ENCODE measurements around the gene PPP1R12C.
A peak's percentile ranks its signal among the peaks of the same experiment; 100 is the strongest.
"Not testable (repeated sequence)": the region's sequence is repeated elsewhere in the genome, so short reads cannot be mapped to it uniquely, and the experiment has no call there.

PPP1R12C gene

GRCh38 chr19:55111238-55111831, 6.1 kb downstream of the PPP1R12C start:
- Mint-ChIP-seq H3K36me3 (ENCODE audit: low read depth) (peaks cover 91% of the 10 kb centered on the region), H3K4me1 (ENCODE audit: low read depth) (peaks cover 58% of the 10 kb centered on the region), H3K9me3 (no peaks in the 10 kb centered on the region), H3K27me3 (no peaks in the 10 kb centered on the region), H3K27ac (no peak overlapping the region), H3K4me3 (no peak overlapping the region)
- intact Hi-C loops (cut with micrococcal nuclease): no loop called here

GRCh38 chr19:55109527-55110291, 7.7 kb downstream of the PPP1R12C start:
- H3K27me3 Mint-ChIP-seq: no peaks in the 10 kb centered on the region
- intact Hi-C loops (cut with micrococcal nuclease): no loop called here
- no peak overlapping the region for H3K27ac Mint-ChIP-seq
- peaks cover 52% of the 10 kb centered on the region for H3K4me1 Mint-ChIP-seq (ENCODE audit: low read depth)
- no peaks in the 10 kb centered on the region for H3K9me3 Mint-ChIP-seq
- no peak overlapping the region for H3K4me3 Mint-ChIP-seq
- peaks cover 87% of the 10 kb centered on the region for H3K36me3 Mint-ChIP-seq (ENCODE audit: low read depth)

- H3K4me3 Mint-ChIP-seq; H3K9me3 Mint-ChIP-seq; intact Hi-C loops (cut with micrococcal nuclease); H3K27me3 Mint-ChIP-seq; H3K27ac Mint-ChIP-seq: not testable (repeated sequence)
- peaks cover 78% of the 10 kb centered on the region for H3K36me3 Mint-ChIP-seq (ENCODE audit: low read depth)
- peaks cover 32% of the 10 kb centered on the region for H3K4me1 Mint-ChIP-seq (ENCODE audit: low read depth)
Measured at GRCh38 chr19:55107252-55107651, 10.2 kb downstream of the PPP1R12C start.

- no peak overlapping the region for H3K27ac Mint-ChIP-seq
- H3K36me3 Mint-ChIP-seq (ENCODE audit: low read depth): peaks cover 78% of the 10 kb centered on the region
- H3K9me3 Mint-ChIP-seq: no peaks in the 10 kb centered on the region
- no peaks in the 10 kb centered on the region for H3K27me3 Mint-ChIP-seq
- intact Hi-C loops (cut with micrococcal nuclease): no loop called here
- no peak overlapping the region for H3K4me3 Mint-ChIP-seq
- H3K4me1 Mint-ChIP-seq (ENCODE audit: low read depth): peaks cover 35% of the 10 kb centered on the region
Measured at GRCh38 chr19:55106591-55106990, 10.8 kb downstream of the PPP1R12C start.

GRCh38 chr19:55105237-55105636, 12.2 kb downstream of the PPP1R12C start:
- Mint-ChIP-seq H3K9me3 (no peaks in the 10 kb centered on the region), H3K4me3 (no peak overlapping the region), H3K36me3 (ENCODE audit: low read depth) (peaks cover 78% of the 10 kb centered on the region)

GRCh38 chr19:55103190-55103589, 14.2 kb downstream of the PPP1R12C start:
- Mint-ChIP-seq H3K4me1 (ENCODE audit: low read depth) (peaks cover 48% of the 10 kb centered on the region), H3K36me3 (ENCODE audit: low read depth) (peaks cover 75% of the 10 kb centered on the region), H3K27me3 (no peaks in the 10 kb centered on the region), H3K4me3 (no peak overlapping the region), H3K9me3 (no peaks in the 10 kb centered on the region), H3K27ac (no peak overlapping the region)
- intact Hi-C loops (cut with micrococcal nuclease): no loop called here

More at GRCh38 chr19:55105237-55105636, 12.2 kb downstream of the PPP1R12C start:
- no peaks in the 10 kb centered on the region for H3K27me3 Mint-ChIP-seq
- intact Hi-C loops (cut with micrococcal nuclease): no loop called here
- no peak overlapping the region for H3K27ac Mint-ChIP-seq
- H3K4me1 Mint-ChIP-seq (ENCODE audit: low read depth): peaks cover 28% of the 10 kb centered on the region

GRCh38 chr19:55101261-55101660, 16.2 kb downstream of the PPP1R12C start:
- H3K27me3 Mint-ChIP-seq: no peaks in the 10 kb centered on the region
- intact Hi-C loops (cut with micrococcal nuclease): no loop called here
- H3K4me3 Mint-ChIP-seq: no peak overlapping the region
- H3K36me3 Mint-ChIP-seq (ENCODE audit: low read depth): peaks cover 81% of the 10 kb centered on the region
- no peak overlapping the region for H3K27ac Mint-ChIP-seq
- H3K9me3 Mint-ChIP-seq: no peaks in the 10 kb centered on the region
- H3K4me1 Mint-ChIP-seq (ENCODE audit: low read depth): peaks cover 59% of the 10 kb centered on the region

- H3K27me3 Mint-ChIP-seq: no peaks in the 10 kb centered on the region
- peaks cover 49% of the 10 kb centered on the region for H3K4me1 Mint-ChIP-seq (ENCODE audit: low read depth)
- H3K9me3 Mint-ChIP-seq: no peaks in the 10 kb centered on the region
- intact Hi-C loops (cut with micrococcal nuclease): loop anchor here (2.0 kb wide), 1 partner anchor 17 kb away; the partner anchor contains the start of gene PPP1R12C
- peaks cover 87% of the 10 kb centered on the region for H3K36me3 Mint-ChIP-seq (ENCODE audit: low read depth)
- no peak overlapping the region for H3K4me3 Mint-ChIP-seq
- no peak overlapping the region for H3K27ac Mint-ChIP-seq
Measured at GRCh38 chr19:55099557-55100506, 17.6 kb downstream of the PPP1R12C start.

- Mint-ChIP-seq H3K27ac (peak overlapping the region; percentile 55), H3K4me3 (no peak overlapping the region), H3K9me3 (no peaks in the 10 kb centered on the region), H3K27me3 (no peaks in the 10 kb centered on the region), H3K36me3 (ENCODE audit: low read depth) (peaks cover 95% of the 10 kb centered on the region), H3K4me1 (ENCODE audit: low read depth) (peaks cover 49% of the 10 kb centered on the region)
- intact Hi-C loops (cut with micrococcal nuclease): loop anchor here (2.0 kb wide), 1 partner anchor 18 kb away; the partner anchor contains the start of gene PPP1R12C
Measured at GRCh38 chr19:55098716-55099556, 18.5 kb downstream of the PPP1R12C start.

GRCh38 chr19:55097864-55098715, 19.3 kb downstream of the PPP1R12C start:
- Mint-ChIP-seq H3K4me3 (peak overlapping the region; percentile 22), H3K27me3 (no peaks in the 10 kb centered on the region), H3K9me3 (no peaks in the 10 kb centered on the region), H3K4me1 (ENCODE audit: low read depth) (peaks cover 49% of the 10 kb centered on the region), H3K36me3 (ENCODE audit: low read depth) (peaks cover 88% of the 10 kb centered on the region), H3K27ac (peak overlapping the region; percentile 55)
- intact Hi-C loops (cut with micrococcal nuclease): loop anchor here (2.0 kb wide), 1 partner anchor 19 kb away; the partner anchor contains the start of gene PPP1R12C

GRCh38 chr19:55096061-55096701, 21.3 kb downstream of the PPP1R12C start:
- no peaks in the 10 kb centered on the region for H3K27me3 Mint-ChIP-seq
- H3K27ac Mint-ChIP-seq: no peak overlapping the region
- peaks cover 40% of the 10 kb centered on the region for H3K4me1 Mint-ChIP-seq (ENCODE audit: low read depth)
- no peaks in the 10 kb centered on the region for H3K9me3 Mint-ChIP-seq
- intact Hi-C loops (cut with micrococcal nuclease): no loop called here
- peaks cover 88% of the 10 kb centered on the region for H3K36me3 Mint-ChIP-seq (ENCODE audit: low read depth)
- no peak overlapping the region for H3K4me3 Mint-ChIP-seq
